DMS114 treated with DMSO at 0.1 percent for 48 hours (cell line): ENCODE results near the gene IQSEC1.

Experiments used
- DNase-seq: peaks from one replicate; lab custom pipeline; 2025; ENCODE audit not compliant: unreplicated experiment; lab: John Stamatoyannopoulos, UW

Gene IQSEC1

DNA sequence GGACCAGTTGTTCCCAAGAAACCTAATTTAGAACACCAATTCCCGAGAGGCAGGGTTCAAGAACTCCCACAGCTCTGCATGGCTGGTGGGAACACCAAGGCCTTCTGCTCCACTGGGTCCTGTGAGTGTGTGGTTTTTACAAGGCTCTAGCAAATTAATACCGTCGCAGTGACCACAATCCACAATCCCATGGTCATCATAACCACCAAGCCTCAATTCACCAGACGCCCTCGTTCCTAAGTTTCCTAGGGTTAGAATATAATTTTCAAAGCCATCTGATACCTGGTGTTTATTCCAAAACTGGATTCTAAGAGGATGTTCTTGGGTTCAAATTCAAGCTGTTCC lies 116.9 kb downstream of the IQSEC1 start:
- DNase-seq = no peak

DNA sequence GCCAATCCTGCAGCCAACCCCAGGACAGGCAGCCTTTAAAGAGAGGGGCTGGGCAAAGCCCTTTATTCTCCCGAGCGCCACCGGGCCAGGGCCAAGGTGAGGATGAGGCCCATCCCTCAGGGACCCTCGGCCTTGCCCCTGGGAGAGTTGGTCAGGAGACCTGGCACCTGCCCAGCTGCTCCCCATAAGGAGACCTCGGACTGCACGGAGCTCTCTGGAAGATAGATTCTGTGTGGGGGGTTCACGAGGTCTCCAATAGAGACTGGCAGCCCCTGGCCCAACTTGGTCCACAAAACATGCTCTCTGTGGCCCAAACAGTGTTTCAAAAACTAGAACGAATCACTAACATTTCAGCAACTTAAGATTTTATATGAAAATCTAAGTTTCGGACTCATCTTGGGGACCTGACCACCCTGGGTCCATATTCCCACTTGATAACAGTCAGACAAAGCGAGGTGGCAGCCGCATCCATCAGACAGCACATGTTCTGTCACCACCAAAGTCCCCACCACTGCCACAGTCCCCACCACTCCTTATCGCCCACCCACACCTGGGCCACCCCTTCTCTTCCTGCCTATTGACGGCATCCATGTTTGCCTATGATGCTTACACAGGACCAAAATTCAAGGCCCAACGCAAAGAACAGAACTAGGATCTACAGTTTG lies 117.4 kb downstream of the IQSEC1 start:
- DNase-seq = no peak

GRCh38 chr3:12954891-12955650 lies 118.2 kb downstream of the IQSEC1 start:
- DNase-seq = no peak

DNA sequence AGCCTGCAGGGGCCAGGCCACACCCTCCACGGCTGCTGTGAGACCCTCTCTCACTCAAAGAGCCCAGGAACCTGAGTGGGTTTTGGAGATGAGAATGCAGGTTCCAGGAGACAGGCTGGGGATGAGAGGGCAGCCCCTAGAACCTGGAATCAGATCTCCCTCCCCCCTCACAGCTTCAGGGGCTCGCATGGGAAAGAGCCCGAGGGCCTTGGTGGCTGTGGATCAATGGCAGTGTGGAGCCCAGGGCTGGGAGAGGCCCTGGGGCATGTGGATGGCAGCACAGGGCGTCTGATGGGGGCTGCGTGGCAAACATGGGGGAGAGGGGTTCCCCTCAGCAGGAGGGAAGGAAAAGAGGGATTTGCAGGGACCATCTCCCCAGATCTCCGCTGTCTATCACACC lies 119.0 kb downstream of the IQSEC1 start:
- DNase-seq = no peak

- DNase-seq = no peak
Observed at GRCh38 chr3:12953201-12953995, 119.8 kb downstream of the IQSEC1 start.

- DNase-seq = no peak
Observed at GRCh38 chr3:12952343-12953200, 120.7 kb downstream of the IQSEC1 start.

- DNase-seq = no peak
Observed at GRCh38 chr3:12948891-12949711, 124.1 kb downstream of the IQSEC1 start.

- DNase-seq = no peak
Observed at GRCh38 chr3:12948371-12948770, 124.9 kb downstream of the IQSEC1 start.

GRCh38 chr3:12947504-12948369 lies 125.5 kb downstream of the IQSEC1 start:
- no peak for DNase-seq

- no peak for DNase-seq
Observed at GRCh38 chr3:12946649-12947316, 126.4 kb downstream of the IQSEC1 start.

DNA sequence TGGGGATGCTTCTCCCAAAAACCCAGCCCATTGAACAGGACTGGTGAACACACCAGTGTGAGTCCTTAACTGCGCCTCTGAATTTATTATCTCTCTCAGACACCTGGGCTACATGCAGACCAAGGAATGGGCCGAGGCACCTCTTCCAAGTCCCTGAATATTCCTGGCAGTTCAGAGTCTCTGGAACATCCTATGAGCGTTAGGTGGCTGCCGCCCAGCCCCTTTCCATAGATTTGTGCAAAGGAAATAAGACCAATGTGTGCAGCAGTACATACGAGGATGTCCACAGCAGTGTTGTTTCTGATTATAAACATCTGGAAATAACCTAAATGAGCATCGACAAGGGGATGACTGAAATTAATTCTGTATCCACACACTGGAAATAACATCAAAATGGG lies 127.0 kb downstream of the IQSEC1 start:
- no peak for DNase-seq

DNA sequence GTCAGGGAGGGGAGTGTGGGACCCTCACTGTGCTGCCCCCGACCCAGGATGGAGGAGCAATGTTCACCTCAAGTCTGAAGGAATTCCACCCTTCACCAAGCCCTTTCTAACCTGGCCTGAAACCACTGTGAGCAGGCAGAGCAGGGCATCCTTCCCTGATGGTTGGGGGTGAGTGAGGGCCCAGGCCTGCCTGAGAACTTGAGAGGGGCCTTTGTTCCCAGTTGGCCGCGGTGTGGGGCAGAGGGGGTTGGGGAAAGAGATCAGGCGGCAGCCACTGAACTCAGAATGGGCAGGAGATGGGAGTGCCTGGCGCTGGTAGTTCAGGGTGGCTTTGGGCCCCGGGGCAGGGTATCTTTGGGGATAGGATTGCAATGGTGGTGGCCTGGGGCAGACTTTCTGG lies 128.4 kb downstream of the IQSEC1 start:
- DNase-seq = no peak

DNA sequence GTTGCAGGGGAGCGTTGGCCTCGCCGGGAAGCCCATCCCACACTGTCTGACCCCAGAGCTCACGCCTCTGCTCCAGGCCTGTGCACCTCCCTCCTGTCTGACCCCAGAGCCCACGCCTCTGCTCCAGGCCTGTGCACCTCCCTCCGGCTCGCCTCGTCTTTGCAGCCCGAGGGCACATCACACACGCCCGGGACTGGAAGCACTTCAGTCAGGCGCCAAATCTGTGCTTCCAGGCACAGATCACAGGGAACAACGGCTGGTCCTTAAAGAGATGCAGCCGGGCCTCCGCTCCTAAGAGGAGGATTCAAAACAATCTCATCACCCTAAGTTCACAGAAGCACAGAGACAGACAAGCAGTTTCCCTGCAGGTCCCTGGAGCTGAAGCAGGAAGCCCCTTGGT lies 128.8 kb downstream of the IQSEC1 start:
- no peak for DNase-seq

DNA sequence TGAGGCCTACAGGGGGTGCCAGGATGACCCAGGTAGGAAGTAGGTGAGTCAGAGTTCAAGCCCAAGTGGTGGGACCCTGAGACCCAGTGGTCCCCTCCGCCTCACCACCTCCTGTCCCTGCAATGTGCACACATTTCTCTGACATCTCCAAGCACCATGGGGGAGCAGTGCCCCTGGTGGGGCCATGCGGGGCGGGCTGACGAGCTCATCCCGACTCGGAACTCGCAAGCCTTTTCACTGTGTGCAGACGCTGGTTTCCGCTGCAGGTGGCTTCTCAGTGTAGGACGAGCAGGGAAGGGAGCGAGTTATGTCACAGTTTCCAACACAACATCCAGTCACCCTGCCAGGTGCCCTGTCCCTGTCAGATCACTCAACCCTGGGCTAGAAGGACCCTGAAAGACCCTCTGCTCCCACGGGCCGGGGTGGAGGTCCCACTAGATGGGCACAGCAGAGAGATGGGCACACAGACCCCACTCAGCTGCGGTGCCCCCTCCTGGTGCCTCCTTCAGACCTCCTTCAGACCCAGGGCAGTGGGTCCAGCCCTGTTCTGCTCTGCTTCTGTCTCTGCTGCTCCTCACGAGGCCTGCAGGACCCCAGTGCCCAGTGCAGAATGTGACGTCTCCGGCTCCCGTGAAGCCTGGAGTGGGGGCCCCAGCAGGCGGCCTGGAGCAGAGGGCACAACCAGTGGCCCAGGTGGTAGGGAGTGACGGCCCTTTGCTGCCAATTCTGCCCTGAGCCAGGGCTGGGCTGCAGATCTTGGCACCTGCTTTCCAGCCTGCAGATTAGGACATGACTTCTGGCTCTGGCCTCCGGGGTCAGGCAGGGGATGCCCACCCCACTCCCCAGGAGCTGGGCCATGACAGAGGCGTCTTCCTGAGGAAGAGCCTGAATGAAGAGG lies 129.9 kb downstream of the IQSEC1 start:
- no peak for DNase-seq

GRCh38 chr3:12941495-12942023 lies 131.7 kb downstream of the IQSEC1 start:
- DNase-seq = no peak

DNA sequence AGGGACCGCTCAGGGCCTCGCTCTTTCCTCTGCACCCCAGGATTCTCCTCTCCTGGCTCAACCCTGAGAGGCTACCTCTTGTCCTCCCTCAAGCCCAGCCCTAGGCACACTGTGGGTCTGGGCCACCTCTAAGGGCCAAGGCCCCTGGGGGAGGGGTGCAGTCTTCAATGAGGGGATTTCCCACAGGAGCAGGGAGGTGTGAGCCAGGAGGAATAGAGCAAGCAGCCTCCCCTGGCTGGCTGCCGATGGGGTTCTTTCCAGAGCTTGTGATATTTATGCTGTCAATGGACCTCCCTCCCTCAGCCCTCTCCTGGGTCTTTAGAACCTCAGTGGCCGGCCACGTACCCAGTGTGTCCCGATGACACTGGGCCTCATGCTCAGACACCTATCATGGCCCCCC lies 132.4 kb downstream of the IQSEC1 start:
- DNase-seq = no peak

DNA sequence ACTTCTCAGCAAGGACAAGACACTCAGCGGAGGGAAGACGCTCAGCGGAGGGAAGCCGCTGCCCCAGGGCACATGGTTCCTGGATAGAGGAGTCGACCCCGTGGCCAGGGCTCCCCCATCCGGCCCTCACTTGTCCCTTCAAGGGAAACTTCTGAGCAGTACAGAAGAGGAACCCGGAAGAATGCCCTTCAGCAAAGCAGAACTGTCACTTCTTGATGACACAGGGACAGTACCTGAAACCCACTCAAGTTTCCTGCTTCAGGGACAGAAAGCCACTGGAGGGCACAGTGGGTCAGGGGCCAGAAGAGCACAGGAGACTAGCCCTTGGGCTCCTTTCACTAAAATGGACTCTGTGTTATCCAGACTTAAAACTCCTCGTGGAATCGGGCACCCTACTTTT lies 134.1 kb downstream of the IQSEC1 start:
- no peak for DNase-seq
